ENCODE data around the gene LYL1. TPM values are rescaled to one million over a fixed set of nuclear protein-coding genes. Genes with fewer than 3 reads are reported as not detected.
A peak's percentile ranks its signal among the peaks of the same experiment; 100 is the strongest.

The LYL1 gene
- total and polyA plus RNA-seq, 9 of the 15 experiments (the other 6 are each of a cell fraction or from before 2014, with no cell fraction given) = 1.3 to 266 (median 34.0) TPM

GRCh38 chr19:13118424-13119193 lies 16.0 kb upstream of the LYL1 start (continued):
- TF ChIP-seq, protein P1, sequence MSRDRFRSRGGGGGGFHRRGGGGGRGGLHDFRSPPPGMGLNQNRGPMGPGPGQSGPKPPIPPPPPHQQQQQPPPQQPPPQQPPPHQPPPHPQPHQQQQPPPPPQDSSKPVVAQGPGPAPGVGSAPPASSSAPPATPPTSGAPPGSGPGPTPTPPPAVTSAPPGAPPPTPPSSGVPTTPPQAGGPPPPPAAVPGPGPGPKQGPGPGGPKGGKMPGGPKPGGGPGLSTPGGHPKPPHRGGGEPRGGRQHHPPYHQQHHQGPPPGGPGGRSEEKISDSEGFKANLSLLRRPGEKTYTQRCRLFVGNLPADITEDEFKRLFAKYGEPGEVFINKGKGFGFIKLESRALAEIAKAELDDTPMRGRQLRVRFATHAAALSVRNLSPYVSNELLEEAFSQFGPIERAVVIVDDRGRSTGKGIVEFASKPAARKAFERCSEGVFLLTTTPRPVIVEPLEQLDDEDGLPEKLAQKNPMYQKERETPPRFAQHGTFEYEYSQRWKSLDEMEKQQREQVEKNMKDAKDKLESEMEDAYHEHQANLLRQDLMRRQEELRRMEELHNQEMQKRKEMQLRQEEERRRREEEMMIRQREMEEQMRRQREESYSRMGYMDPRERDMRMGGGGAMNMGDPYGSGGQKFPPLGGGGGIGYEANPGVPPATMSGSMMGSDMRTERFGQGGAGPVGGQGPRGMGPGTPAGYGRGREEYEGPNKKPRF (IDR thresholded peaks at IDR 0.05; ENCODE audit: low read depth, low read length) = no peak
- TF ChIP-seq MCM2 (IDR thresholded peaks at IDR 0.05; ENCODE audit: low read depth) (no peak), ZEB2 (IDR thresholded peaks at IDR 0.05) (peak; percentile 55; the same call in 1 of the 2 replicates), DNMT1 (IDR thresholded peaks at IDR 0.05) (no peak), SMAD2 (IDR thresholded peaks at IDR 0.05; ENCODE audit: low read depth, low read length) (no peak), ZNF518B (CRISPR knock-in tag; IDR thresholded peaks at IDR 0.05) (no peak), MCM5 (IDR thresholded peaks at IDR 0.05; ENCODE audit: low read depth) (no peak), CBX5 (IDR thresholded peaks at IDR 0.05; ENCODE audit: borderline replicate concordance, low read depth) (no peak), NFE2L1 (tag; IDR thresholded peaks at IDR 0.05; ENCODE audit: borderline replicate concordance, low read depth) (no peak), TAF7 (tag; IDR thresholded peaks at IDR 0.05) (no peak), SIN3A (IDR thresholded peaks at IDR 0.05; ENCODE audit: borderline replicate concordance in 2 of 2, control insufficient read depth in 1 of 2, low read depth in 2 of 2, low read length in 2 of 2) (peak in 1 of 2 experiments; percentile 69; a peak in 1 of 4 replicates), SETDB1 (IDR thresholded peaks at IDR 0.05; ENCODE audit: low read length) (no peak), PATZ1 (CRISPR knock-in tag; IDR thresholded peaks at IDR 0.05; ENCODE audit: borderline replicate concordance) (no peak), ZFX (CRISPR knock-in tag; IDR thresholded peaks at IDR 0.05) (peak; percentile 45), ZBTB17 (CRISPR knock-in tag; IDR thresholded peaks at IDR 0.05) (no peak)
- TF ChIP-seq, protein P2, sequence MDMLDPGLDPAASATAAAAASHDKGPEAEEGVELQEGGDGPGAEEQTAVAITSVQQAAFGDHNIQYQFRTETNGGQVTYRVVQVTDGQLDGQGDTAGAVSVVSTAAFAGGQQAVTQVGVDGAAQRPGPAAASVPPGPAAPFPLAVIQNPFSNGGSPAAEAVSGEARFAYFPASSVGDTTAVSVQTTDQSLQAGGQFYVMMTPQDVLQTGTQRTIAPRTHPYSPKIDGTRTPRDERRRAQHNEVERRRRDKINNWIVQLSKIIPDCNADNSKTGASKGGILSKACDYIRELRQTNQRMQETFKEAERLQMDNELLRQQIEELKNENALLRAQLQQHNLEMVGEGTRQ (CRISPR knock-in tag; IDR thresholded peaks at IDR 0.05) = no peak
- TF ChIP-seq, protein P3, sequence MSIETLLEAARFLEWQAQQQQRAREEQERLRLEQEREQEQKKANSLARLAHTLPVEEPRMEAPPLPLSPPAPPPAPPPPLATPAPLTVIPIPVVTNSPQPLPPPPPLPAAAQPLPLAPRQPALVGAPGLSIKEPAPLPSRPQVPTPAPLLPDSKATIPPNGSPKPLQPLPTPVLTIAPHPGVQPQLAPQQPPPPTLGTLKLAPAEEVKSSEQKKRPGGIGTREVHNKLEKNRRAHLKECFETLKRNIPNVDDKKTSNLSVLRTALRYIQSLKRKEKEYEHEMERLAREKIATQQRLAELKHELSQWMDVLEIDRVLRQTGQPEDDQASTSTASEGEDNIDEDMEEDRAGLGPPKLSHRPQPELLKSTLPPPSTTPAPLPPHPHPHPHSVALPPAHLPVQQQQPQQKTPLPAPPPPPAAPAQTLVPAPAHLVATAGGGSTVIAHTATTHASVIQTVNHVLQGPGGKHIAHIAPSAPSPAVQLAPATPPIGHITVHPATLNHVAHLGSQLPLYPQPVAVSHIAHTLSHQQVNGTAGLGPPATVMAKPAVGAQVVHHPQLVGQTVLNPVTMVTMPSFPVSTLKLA (conservative IDR thresholded peaks at IDR 0.05) = peak in 1 of 2 experiments; percentile 54; a peak in 2 of 4 replicates

All from K562 (cell line).